Osteocyte (in vitro differentiated cells): ENCODE data around the gene SLX4IP. TPM values are rescaled to one million over a fixed set of nuclear protein-coding genes. Genes with fewer than 3 reads are reported as not detected.

Experiments used
- DNase-seq: peaks from one replicate; pipeline ENCODE4 v3.0.0; 2021; ENCODE audit warnings: mixed read lengths; ENCODE audit not compliant: unreplicated experiment; ENCODE audit errors: extremely low spot score
- H3K27ac Mint-ChIP-seq: one replicate; pipeline ENCODE4 v1.8.0; 2021; ENCODE audit warnings: mild to moderate bottlenecking, mixed read lengths; ENCODE audit not compliant: unreplicated experiment
- H3K27me3 Mint-ChIP-seq: one replicate; pipeline ENCODE4 v1.8.0; 2021; ENCODE audit warnings: mixed read lengths; ENCODE audit not compliant: unreplicated experiment
- H3K36me3 Mint-ChIP-seq: one replicate; pipeline ENCODE4 v1.8.0; 2021; ENCODE audit warnings: mixed read lengths; ENCODE audit not compliant: unreplicated experiment
- H3K4me1 Mint-ChIP-seq: one replicate; pipeline ENCODE4 v1.8.0; 2021; ENCODE audit warnings: mixed read lengths; ENCODE audit not compliant: unreplicated experiment
- H3K4me3 Mint-ChIP-seq: one replicate; pipeline ENCODE4 v1.8.0; 2021; ENCODE audit warnings: mild to moderate bottlenecking, moderate library complexity, mixed read lengths; ENCODE audit not compliant: unreplicated experiment
- H3K9me3 Mint-ChIP-seq: one replicate; pipeline ENCODE4 v1.8.0; 2021; ENCODE audit warnings: mixed read lengths; ENCODE audit not compliant: unreplicated experiment
- CTCF ChIP-seq: fragments of 200-600 bp; sonication (generic); IDR thresholded peaks from 2 replicates; pipeline ENCODE4 v1.5.0; 2021; ENCODE audit warnings: antibody characterized with exemption, mild to moderate bottlenecking, moderate library complexity
- total RNA-seq: library from RNA; stranded (reverse); gene quantifications from 2 replicates; pipeline ENCODE4 v1.2.1, GENCODE V29; 2021

Gene SLX4IP
- total RNA-seq, 1 donor from 2014 or later, result 5.4 TPM

GRCh38 chr20:10672624-10673127 is 237.6 kb downstream of the SLX4IP start:
- Mint-ChIP-seq H3K27me3 (no peaks in the 10 kb centered on the region), H3K27ac (peak overlapping the region; percentile 95), H3K36me3 (peaks cover 38% of the 10 kb centered on the region), H3K9me3 (no peaks in the 10 kb centered on the region), H3K4me3 (peak overlapping the region; percentile 98), H3K4me1 (peaks cover 43% of the 10 kb centered on the region)
- TF ChIP-seq CTCF, result no peak
- peak; percentile 83 for DNase-seq

GRCh38 chr20:10673176-10673841 is 238.2 kb downstream of the SLX4IP start:
- DNase-seq, result peak; percentile 84
- Mint-ChIP-seq H3K4me1 (peaks cover 37% of the 10 kb centered on the region), H3K27ac (peak overlapping the region; percentile 98), H3K9me3 (no peaks in the 10 kb centered on the region), H3K27me3 (no peaks in the 10 kb centered on the region), H3K4me3 (peak overlapping the region; percentile 98), H3K36me3 (peaks cover 32% of the 10 kb centered on the region)
- TF ChIP-seq CTCF, result no peak

- no peaks in the 10 kb centered on the region for H3K9me3 Mint-ChIP-seq
- peaks cover 36% of the 10 kb centered on the region for H3K4me1 Mint-ChIP-seq
- peaks cover 27% of the 10 kb centered on the region for H3K36me3 Mint-ChIP-seq
- H3K27me3 Mint-ChIP-seq, result no peaks in the 10 kb centered on the region
- TF ChIP-seq CTCF, result no peak
- peak; percentile 99 for DNase-seq
- H3K27ac Mint-ChIP-seq, result peak within 1 kb of the TSS; percentile 98
- peak within 1 kb of the TSS; percentile 98 for H3K4me3 Mint-ChIP-seq
Measured at GRCh38 chr20:10673842-10674683, 239.0 kb downstream of the SLX4IP start, which contains the start of gene JAG1. JAG1 (minus strand) TSS chr20:10673999; CDS start chr20:10673530, 469 bp downstream.

- H3K4me1 Mint-ChIP-seq, result peaks cover 35% of the 10 kb centered on the region
- H3K27ac Mint-ChIP-seq, result peak overlapping the region; percentile 84
- peak; percentile 94 for TF ChIP-seq CTCF
- peak; percentile 95 for DNase-seq
- H3K9me3 Mint-ChIP-seq, result no peaks in the 10 kb centered on the region
- peaks cover 24% of the 10 kb centered on the region for H3K36me3 Mint-ChIP-seq
- H3K27me3 Mint-ChIP-seq, result no peaks in the 10 kb centered on the region
- peak overlapping the region; percentile 78 for H3K4me3 Mint-ChIP-seq
Measured at GRCh38 chr20:10674684-10675449, 239.8 kb downstream of the SLX4IP start.
